Dermis microvascular lymphatic vessel endothelial cell (primary cell): ENCODE data around the gene FBXO24. TPM values are rescaled to one million over a fixed set of nuclear protein-coding genes. Genes with fewer than 3 reads are reported as not detected.
"Not testable (repeated sequence)": the region's sequence is repeated elsewhere in the genome, so short reads cannot be mapped to it uniquely, and the experiment has no call there.

ENCODE experiments used
- DNase-seq, 2 donors: peaks; one replicate each; pipeline versions ENCODE4 v3.0.0 to v3.0.0-alpha.2; 2010; ENCODE audit warnings: low read depth in 2 of 2
- total RNA-seq: library from RNA; depleted of rRNA; stranded (reverse); fragments of >200 nt; gene quantifications from 2 replicates; pipeline ENCODE4 v1.2.1, GENCODE V29; 2014

The FBXO24 gene
- total RNA-seq = 0.13 and 0.25 TPM in 2 replicates

DNA sequence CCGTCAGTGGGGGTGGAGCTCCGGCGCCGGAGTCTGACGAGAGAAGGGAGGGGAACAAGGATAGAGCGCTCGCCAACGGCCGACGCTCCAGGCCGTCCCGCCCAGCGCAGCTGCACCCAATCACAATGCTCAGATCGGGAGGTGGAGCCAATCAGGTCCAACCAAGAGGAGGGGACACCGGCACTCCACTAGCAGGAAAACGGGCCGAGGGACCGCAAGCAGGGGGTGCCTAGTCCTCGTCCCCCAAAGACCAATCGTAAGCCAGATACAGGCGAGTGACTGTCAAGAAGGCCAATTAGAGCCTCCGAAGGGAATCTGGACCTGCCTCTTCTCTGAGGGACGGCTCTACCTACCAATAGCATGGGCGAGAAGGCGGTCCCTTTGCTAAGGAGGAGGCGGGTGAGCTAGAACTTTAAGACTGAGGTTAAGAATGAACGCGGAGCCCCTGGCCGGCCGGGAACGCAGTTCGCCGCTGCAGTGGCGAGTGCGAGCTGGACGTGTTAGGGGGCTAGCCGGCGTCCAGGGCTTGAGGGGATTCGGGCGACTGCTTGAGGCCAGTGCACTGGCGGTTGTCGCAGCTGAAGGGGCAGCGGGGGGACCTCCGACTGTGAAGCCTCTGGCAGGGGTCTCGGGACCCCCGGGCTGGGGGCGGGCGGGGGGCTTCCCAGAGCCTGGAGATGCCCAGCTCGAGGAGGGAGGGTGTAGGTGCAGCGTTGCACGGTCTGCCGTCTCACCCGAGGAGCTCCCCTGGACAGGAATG, at the start of gene FBXO24:
Gene FBXO24 (plus strand): TSS at position 63 of the 760 bp plus-strand sequence. CDS start 298 bp downstream, at position 361.
- peak; percentile 100 for DNase-seq

DNA sequence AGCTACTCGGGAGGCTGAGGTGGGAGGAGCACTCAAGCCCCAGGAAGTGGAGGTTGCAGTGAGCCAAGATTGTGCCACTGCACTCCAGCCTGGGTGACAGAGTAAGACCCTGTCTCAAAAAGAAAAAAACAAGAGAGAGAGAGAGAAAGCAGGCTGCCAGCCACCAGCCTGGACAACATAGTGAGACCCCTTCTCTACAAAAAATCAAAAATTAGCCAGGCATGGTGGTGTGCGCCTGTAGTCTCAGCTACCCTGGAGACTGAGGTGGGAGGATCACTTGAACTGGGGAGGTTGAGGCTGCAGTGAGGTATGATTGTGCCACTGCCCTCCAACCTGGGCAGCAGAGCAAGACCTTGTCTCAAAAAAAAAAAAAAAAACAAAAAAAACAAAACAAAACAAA, 49.4 kb upstream of the FBXO24 start:
- not testable (repeated sequence) for DNase-seq

DNA sequence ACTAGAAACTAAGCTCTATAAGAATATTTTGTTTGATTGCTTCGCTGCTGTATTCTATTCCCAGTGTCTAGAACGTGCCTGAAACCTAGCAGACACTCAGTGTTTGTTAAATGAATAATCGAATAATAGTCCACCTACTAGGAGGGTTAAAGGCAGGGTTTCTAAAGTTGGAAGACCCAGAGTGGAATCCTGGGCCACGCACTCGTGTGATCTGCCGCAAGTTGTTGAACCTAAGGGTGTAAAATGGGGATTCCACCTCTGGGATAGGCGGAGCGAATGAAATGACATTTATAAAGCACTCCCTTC, 47.8 kb upstream of the FBXO24 start:
- no peak for DNase-seq

- DNase-seq = peak; percentile 98 to 100
Measured at GRCh38 chr7:100538654-100539435, 47.3 kb upstream of the FBXO24 start, which contains the start of gene AGFG2. Gene AGFG2 (plus strand): TSS chr7:100539203. CDS start chr7:100539347, 144 bp downstream.

DNA sequence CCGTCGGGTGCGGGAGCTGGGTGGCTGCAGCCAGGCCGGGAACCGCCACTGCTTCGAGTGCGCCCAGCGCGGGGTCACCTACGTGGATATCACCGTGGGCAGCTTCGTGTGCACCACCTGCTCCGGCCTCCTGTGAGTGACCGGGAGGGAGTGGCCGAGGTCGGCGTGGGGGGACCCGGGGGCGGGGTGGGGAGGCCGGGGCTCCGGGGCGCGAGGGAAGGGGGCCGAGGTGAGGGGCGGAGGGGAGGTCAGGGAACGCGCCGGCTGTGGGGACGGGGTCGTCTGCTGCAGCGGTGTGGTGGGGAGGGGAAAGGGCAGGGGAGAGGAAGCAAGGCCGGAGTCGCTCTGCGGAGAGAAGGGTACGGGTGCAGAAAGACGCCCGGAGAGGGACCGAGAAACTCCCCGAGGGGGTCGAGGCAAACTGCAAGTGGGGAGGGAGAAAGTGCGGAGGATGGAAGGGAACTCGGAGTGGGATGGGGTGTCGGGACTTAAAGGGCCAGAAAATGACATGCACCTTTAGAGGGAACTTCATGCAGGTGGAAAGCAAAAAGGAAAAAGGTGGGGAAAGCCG, 46.6 kb upstream of the FBXO24 start:
- no peak for DNase-seq

DNA sequence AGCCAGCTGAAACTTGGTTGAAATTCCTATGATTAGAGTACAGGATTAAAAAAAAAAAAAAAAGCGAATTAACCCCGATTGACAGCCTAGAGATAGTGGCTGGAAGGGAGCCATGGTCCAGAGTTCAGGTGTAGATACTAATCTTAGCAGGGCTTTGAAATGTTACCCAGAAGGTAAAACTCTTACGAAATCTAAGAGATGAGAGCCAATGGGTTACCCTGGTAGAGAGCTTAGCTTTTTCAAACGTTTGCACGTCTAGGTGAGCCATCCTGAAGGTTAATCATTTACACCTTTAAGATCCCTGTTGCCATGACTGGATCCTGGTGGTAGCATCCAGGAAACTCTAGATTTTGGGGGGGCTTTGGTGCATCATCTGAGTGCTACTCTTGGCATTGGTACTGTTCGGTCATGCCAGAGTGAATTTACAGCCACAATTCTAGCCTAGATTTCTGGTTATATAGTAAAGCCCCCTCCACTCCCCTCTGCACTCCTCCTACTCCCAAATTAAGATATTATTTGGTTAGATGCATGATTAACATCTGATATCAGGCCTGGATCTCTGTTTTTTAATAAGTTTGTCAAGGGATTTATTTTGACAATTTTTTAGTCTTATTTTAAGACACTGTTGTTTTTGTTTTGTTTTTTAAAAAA, 45.9 kb upstream of the FBXO24 start:
- no peak for DNase-seq

DNA sequence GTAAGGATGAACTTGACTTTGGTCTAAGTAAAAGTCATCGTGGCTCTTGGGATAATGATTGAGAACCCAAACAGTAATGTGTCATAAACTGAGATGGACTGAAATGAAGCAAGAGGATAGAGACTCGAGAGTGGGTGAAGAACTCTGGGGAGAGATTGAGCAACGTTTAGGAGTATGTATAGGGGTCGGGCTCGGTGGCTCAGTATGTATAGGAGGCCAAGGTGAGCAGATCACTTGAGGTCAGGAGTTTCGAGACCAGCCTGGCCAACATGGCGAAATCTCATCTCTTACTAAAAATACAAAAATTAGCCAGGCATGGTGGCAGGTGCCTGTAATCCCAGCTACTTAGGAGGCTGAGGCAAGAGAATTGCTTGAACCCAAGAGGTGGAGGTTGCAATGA, 44.8 kb upstream of the FBXO24 start:
- DNase-seq = not testable (repeated sequence)

GRCh38 chr7:100543586-100543985, 42.5 kb upstream of the FBXO24 start:
- no peak for DNase-seq

DNA sequence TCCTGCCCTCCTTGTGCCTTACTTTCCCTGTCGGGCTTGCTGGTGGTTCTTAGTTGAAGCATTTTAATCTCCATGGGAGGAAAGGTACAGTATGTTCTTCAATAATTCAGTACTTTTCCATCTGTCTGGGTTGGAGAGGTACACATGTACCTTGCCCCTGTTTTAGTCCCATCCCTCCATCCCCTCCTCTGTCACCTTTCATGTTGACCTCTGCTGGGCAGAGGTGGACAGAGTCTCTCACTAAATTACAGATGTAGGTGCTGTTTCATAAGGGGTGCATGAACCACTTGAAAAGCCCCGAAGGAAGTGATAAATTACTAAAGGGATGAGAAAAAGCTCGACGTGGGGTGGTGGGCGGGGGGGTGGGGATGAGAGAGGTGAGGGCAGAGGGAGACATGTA, 41.7 kb upstream of the FBXO24 start:
- no peak for DNase-seq

GRCh38 chr7:100544967-100545359, 41.2 kb upstream of the FBXO24 start:
- peak in 1 of 2 donors; percentile 37 for DNase-seq

DNA sequence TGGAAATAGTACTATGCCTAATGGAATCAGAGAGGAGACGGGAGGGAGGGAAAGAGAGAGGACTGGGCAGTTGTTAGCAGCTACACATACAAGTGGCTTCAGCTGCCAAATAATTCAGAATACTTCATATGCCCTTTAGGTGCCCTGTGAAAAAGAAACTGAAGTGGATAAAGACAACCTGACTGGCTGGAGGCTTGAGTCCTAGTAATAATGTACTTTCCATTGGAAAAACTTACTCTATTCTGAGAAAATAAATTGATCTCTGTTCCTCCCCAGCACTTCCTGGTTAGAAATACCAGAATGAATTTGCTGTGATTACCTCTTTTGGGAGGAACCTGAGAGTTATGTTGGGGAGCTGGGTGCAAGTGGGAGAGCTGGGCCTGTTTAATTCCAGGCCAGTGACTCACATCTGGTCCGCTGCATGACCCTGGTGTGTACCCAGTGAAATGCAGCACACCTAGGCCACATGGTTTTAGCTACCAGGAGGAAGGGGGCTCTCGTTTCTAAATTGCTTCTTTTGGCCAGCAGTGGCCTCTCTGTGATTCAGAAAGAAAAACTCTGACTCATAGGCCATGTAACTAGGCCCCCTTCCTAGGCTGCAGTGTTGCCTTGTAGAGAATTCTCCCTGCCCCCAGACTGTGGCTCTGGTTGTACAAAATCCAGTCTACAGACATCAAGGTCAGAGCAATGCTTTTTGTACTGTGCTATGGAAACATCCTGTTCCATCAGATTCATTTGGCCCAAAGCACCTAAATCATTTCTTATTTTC, 40.6 kb upstream of the FBXO24 start:
- DNase-seq = peak; percentile 93 to 95

DNA sequence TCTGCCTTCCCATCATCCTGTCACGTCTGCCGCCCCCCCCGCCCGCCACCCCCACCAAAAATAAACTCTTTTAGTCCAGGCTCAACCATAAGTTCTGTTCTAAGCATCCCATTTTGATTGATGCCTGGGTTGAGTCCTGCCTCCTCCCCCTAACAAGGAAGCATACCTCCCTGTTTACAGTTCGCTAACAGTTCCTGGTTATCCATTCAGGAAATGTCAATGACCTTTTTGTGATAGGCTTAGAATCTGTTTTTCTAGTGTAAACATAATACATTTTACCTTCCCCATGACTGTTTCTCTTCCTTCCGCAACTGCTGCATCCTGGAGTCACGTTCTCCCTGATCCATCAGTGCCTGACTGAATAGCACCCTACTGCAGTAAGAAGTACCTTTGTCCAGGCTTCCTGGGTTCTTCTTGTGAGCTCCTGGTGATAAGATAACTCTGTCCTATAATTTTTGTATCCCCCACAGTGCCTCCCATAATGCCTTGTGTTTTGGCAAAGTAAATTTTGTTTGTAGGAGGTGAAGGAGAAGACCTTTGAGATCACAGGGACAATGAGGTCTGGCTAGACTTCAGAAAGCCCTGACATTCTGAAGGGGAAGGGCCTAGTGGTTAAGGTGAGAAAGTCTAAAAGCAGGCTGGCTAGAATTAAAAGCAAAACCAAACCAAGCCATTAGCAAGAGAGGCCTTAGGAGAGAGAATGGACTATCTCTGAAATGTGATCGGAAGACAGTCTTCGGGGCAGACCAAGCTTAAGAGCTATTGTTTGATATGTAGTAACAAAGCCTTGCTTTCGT, 39.8 kb upstream of the FBXO24 start:
- peak; percentile 93 to 94 for DNase-seq

DNA sequence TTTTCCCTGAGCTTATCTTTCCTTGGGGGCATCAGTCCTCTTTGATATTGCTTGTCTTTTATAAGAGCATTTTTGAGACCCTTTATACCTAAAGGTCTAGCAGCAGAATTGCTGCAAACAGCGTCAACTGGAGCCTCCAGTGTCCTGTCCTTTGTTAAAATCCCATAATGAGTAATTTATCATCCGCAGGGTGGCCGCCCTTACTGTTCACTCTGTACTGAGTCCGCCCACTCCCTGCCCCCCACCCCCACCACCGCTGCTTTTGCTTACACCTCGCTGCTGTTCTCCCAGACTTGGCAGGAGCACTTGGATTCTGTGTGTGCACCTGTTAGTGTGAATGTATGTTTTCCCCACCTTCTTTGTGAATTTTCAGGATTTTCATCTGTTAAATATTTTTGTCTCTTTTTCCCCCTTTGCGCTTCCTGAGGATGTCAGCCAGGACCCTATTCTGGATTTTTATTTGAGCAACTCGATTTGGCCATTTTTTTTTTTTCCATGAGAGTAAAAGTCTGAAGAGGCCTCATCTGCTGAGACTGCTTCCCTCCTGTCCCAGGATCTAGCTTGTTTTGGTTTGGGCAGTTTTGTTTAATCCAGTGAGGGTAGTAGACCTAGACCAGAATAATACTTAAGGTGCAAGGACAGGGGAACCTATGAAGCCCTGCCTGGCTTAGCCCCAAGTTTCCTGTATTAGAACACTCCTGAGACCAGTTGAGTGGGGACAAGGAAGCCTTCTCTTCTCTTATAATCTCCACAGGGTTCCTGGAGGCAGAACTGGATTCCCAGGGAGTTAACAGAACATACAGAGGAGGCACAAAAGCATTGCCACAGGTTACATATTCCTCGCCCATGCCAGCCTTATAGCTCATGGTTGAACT, 39.0 kb upstream of the FBXO24 start:
- DNase-seq = peak; percentile 47 to 65

GRCh38 chr7:100547872-100548271, 38.3 kb upstream of the FBXO24 start:
- DNase-seq = peak; percentile 71 to 77

DNA sequence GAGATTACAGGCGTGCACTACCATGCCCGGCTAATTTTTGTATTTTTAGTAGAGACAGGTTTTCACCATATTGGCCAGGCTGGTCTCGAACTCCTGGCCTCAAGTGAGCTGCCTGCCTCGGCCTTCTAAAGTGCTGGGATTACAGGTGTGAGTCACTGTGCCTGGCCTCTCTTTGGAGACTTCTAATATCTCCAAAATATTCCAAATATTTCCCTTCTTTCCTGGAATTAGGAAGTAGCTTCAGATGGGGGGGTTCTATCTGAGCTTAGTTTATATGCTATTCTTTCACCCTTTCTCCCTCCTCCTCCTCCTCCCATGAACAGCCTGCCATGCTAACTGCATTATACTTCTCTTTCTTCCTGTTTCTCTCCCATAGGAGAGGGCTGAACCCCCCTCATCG, 37.7 kb upstream of the FBXO24 start:
- peak in 1 of 2 donors; percentile 9 for DNase-seq

GRCh38 chr7:100552532-100552931, 33.6 kb upstream of the FBXO24 start:
- no peak for DNase-seq

- no peak for DNase-seq
Measured at GRCh38 chr7:100553032-100553431, 33.1 kb upstream of the FBXO24 start.

DNA sequence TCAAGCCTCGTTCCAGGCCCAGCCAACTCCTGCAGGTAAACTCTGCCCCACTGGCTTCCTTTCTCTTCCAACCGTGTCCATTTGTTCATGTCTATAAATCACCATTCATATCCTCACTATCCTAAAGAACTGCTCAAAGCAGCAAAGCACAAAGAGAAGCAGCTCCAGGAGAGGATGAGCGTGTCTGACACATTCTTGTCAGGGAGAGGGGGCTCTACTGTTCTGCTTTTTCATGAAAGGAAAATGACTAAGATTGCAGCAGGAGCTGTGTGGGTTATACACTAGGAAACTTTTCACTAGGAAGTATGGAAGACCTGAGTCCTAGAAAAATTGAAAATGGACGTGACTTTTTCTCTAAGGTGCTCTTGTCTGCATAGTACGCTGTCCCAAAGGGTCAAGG, 30.4 kb upstream of the FBXO24 start:
- DNase-seq = no peak

DNA sequence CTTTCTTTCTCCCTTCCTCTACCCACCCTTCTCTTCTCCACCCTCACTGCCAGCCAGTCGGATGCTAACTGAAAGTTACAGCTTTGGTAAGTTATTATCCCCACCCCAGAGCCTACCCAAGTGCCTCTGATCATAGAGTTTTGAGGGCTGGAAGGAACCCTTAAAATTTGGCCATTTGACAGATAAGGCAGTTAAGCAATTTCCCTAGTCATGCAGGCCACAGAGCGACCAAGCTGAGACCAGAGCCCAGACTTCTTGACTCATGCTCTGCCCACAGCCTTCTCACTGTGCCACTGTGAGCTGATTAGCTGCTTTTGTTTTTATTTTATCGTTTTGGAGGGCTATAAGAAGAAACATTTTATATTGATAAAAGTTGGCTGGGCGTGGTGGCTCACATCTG, 29.6 kb upstream of the FBXO24 start:
- no peak for DNase-seq
